HCT116 (cell line): Measurements from ENCODE around the gene SLC12A8.

ENCODE experiments used
- EGR1 ChIP-seq: IDR thresholded peaks from 2 replicates; pipeline ENCODE4 v1.6.1; 2012; ENCODE audit warnings: low read depth
- EZH2 ChIP-seq: fragments of 200-600 bp; sonication (generic); IDR thresholded peaks from 2 replicates; pipeline ENCODE4 v1.6.1; 2017; ENCODE audit warnings: antibody characterized with exemption, mixed run types
- EZH2phosphoT487 ChIP-seq: fragments of 200-600 bp; IDR thresholded peaks from 2 replicates; pipeline ENCODE4 v1.6.1; 2018; ENCODE audit warnings: antibody characterized with exemption, borderline replicate concordance
- JUND ChIP-seq: IDR thresholded peaks from 2 replicates; pipeline ENCODE4 v1.6.1; 2012
- POLR2A ChIP-seq: IDR thresholded peaks from 2 replicates; pipeline ENCODE4 v1.7.0; 2011; ENCODE audit warnings: borderline replicate concordance; ENCODE audit not compliant: insufficient read depth, insufficient read length; ENCODE audit errors: extremely low read depth
- POLR2AphosphoS5 ChIP-seq: IDR thresholded peaks from 2 replicates; pipeline ENCODE4 v1.6.1; 2011; ENCODE audit warnings: mild to moderate bottlenecking, low read depth, low read length, moderate library complexity
- SIN3A ChIP-seq: IDR thresholded peaks from 2 replicates; pipeline ENCODE4 v1.6.1; 2012; ENCODE audit warnings: low read depth
- TCF7L2 ChIP-seq: IDR thresholded peaks from 2 replicates; pipeline ENCODE4 v1.7.0; 2011; ENCODE audit warnings: borderline replicate concordance, inconsistent platforms; ENCODE audit not compliant: insufficient read depth, insufficient read length; ENCODE audit errors: extremely low read depth
- TF ChIP-seq, protein P1 (sequence below), 3 experiments: fragments of 200-600 bp in 1 of 3; sonication (generic) in 1 of 3; IDR thresholded peaks in 2 of 3; conservative IDR thresholded peaks in 1 of 3; 2 replicates each; pipeline ENCODE4 v1.5.1; 2012 to 2017; ENCODE audit warnings: low read depth in 2 of 3, low read length in 2 of 3, antibody characterized with exemption in 1 of 3, borderline replicate concordance in 1 of 3, control low read depth in 1 of 3, mild to moderate bottlenecking in 1 of 3, mixed read lengths in 1 of 3, mixed run types in 1 of 3, moderate library complexity in 1 of 3; ENCODE audit not compliant: insufficient read depth in 1 of 3
- TF ChIP-seq, protein P2 (sequence below): IDR thresholded peaks from 2 replicates; pipeline ENCODE4 v1.6.1; 2011; ENCODE audit warnings: mild to moderate bottlenecking, low read length, moderate library complexity; ENCODE audit not compliant: insufficient replicate concordance; ENCODE audit errors: extremely low read depth
- TF ChIP-seq, protein P3 (sequence below): IDR thresholded peaks from 2 replicates; pipeline ENCODE4 v1.6.1; 2012; ENCODE audit warnings: low read depth

DNA sequence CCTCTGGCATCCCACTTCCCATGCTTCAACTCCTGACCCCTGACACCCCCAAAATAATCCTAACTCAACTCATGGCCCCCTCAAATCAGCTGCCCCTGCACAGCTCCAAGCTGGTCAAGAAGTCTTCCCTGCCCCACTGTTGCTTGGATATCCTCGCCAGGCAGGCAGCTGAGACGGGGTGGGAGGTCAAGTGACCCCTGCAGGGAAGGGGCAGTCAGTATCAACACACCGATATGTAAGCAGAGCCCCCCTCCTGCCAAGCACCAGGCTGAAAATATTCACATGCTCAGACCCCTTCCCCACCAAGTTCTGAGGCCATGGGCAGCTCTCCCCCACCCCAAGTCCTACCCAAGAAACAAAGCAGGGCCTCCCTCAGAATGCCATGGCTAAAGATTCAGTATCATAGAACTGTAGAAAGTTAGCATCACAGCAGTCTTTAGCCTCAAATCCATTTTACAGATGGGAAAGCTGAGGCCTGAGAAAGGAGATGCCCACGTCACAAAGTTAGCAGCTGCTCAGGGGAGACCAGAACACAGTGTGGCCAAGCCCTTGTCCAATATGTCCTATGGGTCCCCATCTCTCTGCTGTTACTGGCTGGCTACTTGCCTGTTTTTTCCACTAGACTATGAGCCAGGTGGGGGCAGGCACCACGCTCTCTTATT, 67.8 kb downstream of the SLC12A8 start:
- TF ChIP-seq, protein P1, sequence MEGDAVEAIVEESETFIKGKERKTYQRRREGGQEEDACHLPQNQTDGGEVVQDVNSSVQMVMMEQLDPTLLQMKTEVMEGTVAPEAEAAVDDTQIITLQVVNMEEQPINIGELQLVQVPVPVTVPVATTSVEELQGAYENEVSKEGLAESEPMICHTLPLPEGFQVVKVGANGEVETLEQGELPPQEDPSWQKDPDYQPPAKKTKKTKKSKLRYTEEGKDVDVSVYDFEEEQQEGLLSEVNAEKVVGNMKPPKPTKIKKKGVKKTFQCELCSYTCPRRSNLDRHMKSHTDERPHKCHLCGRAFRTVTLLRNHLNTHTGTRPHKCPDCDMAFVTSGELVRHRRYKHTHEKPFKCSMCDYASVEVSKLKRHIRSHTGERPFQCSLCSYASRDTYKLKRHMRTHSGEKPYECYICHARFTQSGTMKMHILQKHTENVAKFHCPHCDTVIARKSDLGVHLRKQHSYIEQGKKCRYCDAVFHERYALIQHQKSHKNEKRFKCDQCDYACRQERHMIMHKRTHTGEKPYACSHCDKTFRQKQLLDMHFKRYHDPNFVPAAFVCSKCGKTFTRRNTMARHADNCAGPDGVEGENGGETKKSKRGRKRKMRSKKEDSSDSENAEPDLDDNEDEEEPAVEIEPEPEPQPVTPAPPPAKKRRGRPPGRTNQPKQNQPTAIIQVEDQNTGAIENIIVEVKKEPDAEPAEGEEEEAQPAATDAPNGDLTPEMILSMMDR (IDR thresholded peaks at IDR 0.05 in 2 of 3, conservative IDR thresholded peaks at IDR 0.05 in 1 of 3; ENCODE audit: borderline replicate concordance in 1 of 3, insufficient read depth in 1 of 3, low read depth in 2 of 3, low read length in 2 of 3): no peak
- TF ChIP-seq, protein P2, sequence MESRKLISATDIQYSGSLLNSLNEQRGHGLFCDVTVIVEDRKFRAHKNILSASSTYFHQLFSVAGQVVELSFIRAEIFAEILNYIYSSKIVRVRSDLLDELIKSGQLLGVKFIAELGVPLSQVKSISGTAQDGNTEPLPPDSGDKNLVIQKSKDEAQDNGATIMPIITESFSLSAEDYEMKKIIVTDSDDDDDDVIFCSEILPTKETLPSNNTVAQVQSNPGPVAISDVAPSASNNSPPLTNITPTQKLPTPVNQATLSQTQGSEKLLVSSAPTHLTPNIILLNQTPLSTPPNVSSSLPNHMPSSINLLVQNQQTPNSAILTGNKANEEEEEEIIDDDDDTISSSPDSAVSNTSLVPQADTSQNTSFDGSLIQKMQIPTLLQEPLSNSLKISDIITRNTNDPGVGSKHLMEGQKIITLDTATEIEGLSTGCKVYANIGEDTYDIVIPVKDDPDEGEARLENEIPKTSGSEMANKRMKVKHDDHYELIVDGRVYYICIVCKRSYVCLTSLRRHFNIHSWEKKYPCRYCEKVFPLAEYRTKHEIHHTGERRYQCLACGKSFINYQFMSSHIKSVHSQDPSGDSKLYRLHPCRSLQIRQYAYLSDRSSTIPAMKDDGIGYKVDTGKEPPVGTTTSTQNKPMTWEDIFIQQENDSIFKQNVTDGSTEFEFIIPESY: no peak
- TF ChIP-seq POLR2A: no peak
- no peak for TF ChIP-seq EZH2phosphoT487
- TF ChIP-seq EZH2: no peak
- TF ChIP-seq TCF7L2: no peak
- TF ChIP-seq JUND: no peak
- TF ChIP-seq POLR2AphosphoS5: no peak
- TF ChIP-seq EGR1: no peak
- no peak for TF ChIP-seq SIN3A
- TF ChIP-seq, protein P3, sequence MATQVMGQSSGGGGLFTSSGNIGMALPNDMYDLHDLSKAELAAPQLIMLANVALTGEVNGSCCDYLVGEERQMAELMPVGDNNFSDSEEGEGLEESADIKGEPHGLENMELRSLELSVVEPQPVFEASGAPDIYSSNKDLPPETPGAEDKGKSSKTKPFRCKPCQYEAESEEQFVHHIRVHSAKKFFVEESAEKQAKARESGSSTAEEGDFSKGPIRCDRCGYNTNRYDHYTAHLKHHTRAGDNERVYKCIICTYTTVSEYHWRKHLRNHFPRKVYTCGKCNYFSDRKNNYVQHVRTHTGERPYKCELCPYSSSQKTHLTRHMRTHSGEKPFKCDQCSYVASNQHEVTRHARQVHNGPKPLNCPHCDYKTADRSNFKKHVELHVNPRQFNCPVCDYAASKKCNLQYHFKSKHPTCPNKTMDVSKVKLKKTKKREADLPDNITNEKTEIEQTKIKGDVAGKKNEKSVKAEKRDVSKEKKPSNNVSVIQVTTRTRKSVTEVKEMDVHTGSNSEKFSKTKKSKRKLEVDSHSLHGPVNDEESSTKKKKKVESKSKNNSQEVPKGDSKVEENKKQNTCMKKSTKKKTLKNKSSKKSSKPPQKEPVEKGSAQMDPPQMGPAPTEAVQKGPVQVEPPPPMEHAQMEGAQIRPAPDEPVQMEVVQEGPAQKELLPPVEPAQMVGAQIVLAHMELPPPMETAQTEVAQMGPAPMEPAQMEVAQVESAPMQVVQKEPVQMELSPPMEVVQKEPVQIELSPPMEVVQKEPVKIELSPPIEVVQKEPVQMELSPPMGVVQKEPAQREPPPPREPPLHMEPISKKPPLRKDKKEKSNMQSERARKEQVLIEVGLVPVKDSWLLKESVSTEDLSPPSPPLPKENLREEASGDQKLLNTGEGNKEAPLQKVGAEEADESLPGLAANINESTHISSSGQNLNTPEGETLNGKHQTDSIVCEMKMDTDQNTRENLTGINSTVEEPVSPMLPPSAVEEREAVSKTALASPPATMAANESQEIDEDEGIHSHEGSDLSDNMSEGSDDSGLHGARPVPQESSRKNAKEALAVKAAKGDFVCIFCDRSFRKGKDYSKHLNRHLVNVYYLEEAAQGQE: no peak
